K562 (cell line): ENCODE results near the gene TNFAIP6. TPM values are rescaled to one million over a fixed set of nuclear protein-coding genes. Genes with fewer than 3 reads are reported as not detected.

ENCODE experiments used
- BRD4 ChIP-seq: fragments of 200-600 bp; sonication (generic); IDR thresholded peaks from 2 replicates; pipeline ENCODE4 v1.6.1; 2017; ENCODE audit warnings: inconsistent platforms
- E4F1 ChIP-seq: fragments of 250-450 bp; sonication (Bioruptor Pico); IDR thresholded peaks from 2 replicates; pipeline ENCODE4 v1.5.0; 2021; ENCODE audit warnings: mild to moderate bottlenecking, borderline replicate concordance
- FOXO4 ChIP-seq: fragments of 450-650 bp; formaldehyde crosslinking; IDR thresholded peaks from 2 replicates; pipeline ENCODE4 v1.4.0; 2020; ENCODE audit warnings: mild to moderate bottlenecking, moderate library complexity
- HDAC2 ChIP-seq: fragments of 450-650 bp; IDR thresholded peaks from 2 replicates; pipeline ENCODE4 v1.6.1; 2016; ENCODE audit warnings: mild to moderate bottlenecking
- HNRNPLL ChIP-seq: fragments of 200-400 bp; formaldehyde crosslinking; IDR thresholded peaks from 2 replicates; pipeline ENCODE4 v1.6.1; 2017; ENCODE audit warnings: low read length, low read depth, mild to moderate bottlenecking; ENCODE audit not compliant: poor library complexity, severe bottlenecking
- MAFG ChIP-seq: fragments of 450-650 bp; conservative IDR thresholded peaks from 2 replicates; pipeline ENCODE4 v1.6.1; 2016; ENCODE audit warnings: missing genetic modification characterization, missing compliant biosample characterization
- MCM7 ChIP-seq, 2 experiments: fragments of 450-650 bp; IDR thresholded peaks; 2 replicates each; pipeline ENCODE4 v1.6.1; 2016 to 2018
- PATZ1 ChIP-seq: fragments of 250-450 bp; sonication (Bioruptor Pico); IDR thresholded peaks from 2 replicates; pipeline ENCODE4 v1.5.0; 2020; ENCODE audit warnings: mild to moderate bottlenecking, borderline replicate concordance
- PREB ChIP-seq: sonication (generic); formaldehyde crosslinking; IDR thresholded peaks from 2 replicates; pipeline ENCODE4 v1.8.1; 2023; ENCODE audit warnings: mild to moderate bottlenecking, missing genetic modification reagents
- RBM14 ChIP-seq: fragments of 200-400 bp; formaldehyde crosslinking; IDR thresholded peaks from 2 replicates; pipeline ENCODE4 v1.6.1; 2018; ENCODE audit warnings: low read depth, mild to moderate bottlenecking, low read length, moderate library complexity, borderline replicate concordance; ENCODE audit not compliant: insufficient read depth
- ZBTB1 ChIP-seq: sonication (generic); formaldehyde crosslinking; IDR thresholded peaks from 2 replicates; pipeline ENCODE4 v1.8.1; 2023; ENCODE audit warnings: missing genetic modification reagents, low read depth, mild to moderate bottlenecking, borderline replicate concordance
- ZNF121 ChIP-seq: sonication (generic); formaldehyde crosslinking; conservative IDR thresholded peaks from 2 replicates; pipeline ENCODE4 v1.8.0; 2022; ENCODE audit warnings: missing genetic modification reagents
- ZNF316 ChIP-seq: fragments of 450-650 bp; IDR thresholded peaks from 2 replicates; pipeline ENCODE4 v1.6.1; 2016
- ZNF431 ChIP-seq: sonication (generic); formaldehyde crosslinking; IDR thresholded peaks from 2 replicates; pipeline ENCODE4 v1.8.0; 2022; ENCODE audit warnings: mild to moderate bottlenecking, missing genetic modification reagents
- ZNF518B ChIP-seq: fragments of 250-450 bp; sonication (Bioruptor Pico); IDR thresholded peaks from 2 replicates; pipeline ENCODE4 v1.5.0; 2021; ENCODE audit warnings: mild to moderate bottlenecking, moderate library complexity
- ZNF785 ChIP-seq: fragments of 250-450 bp; sonication (Bioruptor Pico); IDR thresholded peaks from 2 replicates; pipeline ENCODE4 v1.4.0; 2020; ENCODE audit warnings: mild to moderate bottlenecking
- polyA plus RNA-seq, 8 experiments: library from polyadenylated mRNA; depleted of rRNA in 4 of 8; stranded (reverse) in 5 of 8; unstranded in 3 of 8; fragments of >200 nt; fragmentation: Nextera tagmentation in 2 of 8; fragmentation: Illumina TruSeq in 1 of 8; extraction: Ambion mirVana in 2 of 8; extraction: Trizol in 1 of 8; gene quantifications; 2 replicates each; pipeline versions ENCODE4 v1.2.1 to v1.2.3, GENCODE V29; 2011 to 2014; ENCODE audit warnings: inconsistent platforms in 1 of 8, missing spikeins in 1 of 8
- total RNA-seq, 7 experiments: library from RNA; depleted of rRNA in 6 of 7; stranded (reverse); fragments of >200 nt in 6 of 7; fragmentation: Illumina TruSeq in 2 of 7; extraction: Trizol in 2 of 7; gene quantifications; 2 replicates each; pipeline versions ENCODE4 v1.2.1 to v1.2.3, GENCODE V29; 2011 to 2021; ENCODE audit warnings: low replicate concordance in 1 of 7

TNFAIP6 gene
- total and polyA plus RNA-seq, 9 of the 15 experiments (the other 6 are each of a cell fraction or from before 2014, with no cell fraction given): 0.07 to 0.28 (median 0.08) TPM; not detected in 6

GRCh38 chr2:151380580-151381235 is 23.3 kb downstream of the TNFAIP6 start (continued):
- peak; percentile 94 for TF ChIP-seq PATZ1
- no peak for TF ChIP-seq BRD4
- TF ChIP-seq MCM7 (IDR thresholded peaks at IDR 0.05): no peak
- peak; percentile 81 for TF ChIP-seq E4F1 (CRISPR knock-in tag)
- no peak for TF ChIP-seq ZNF431
- TF ChIP-seq HNRNPLL: no peak
- no peak for TF ChIP-seq ZNF121
- TF ChIP-seq ZNF518B: peak; percentile 77; the same call in 1 of the 2 replicates
- TF ChIP-seq ZBTB1 (CRISPR knock-in tag): no peak
- TF ChIP-seq MAFG (tag): no peak
- no peak for TF ChIP-seq PREB (CRISPR knock-in tag)
- TF ChIP-seq RBM14: no peak
- peak; percentile 97 for TF ChIP-seq FOXO4 (CRISPR knock-in tag)
- TF ChIP-seq ZNF785 (CRISPR knock-in tag): peak; percentile 80; the same call in 1 of the 2 replicates
- no peak for TF ChIP-seq ZNF316
- peak; percentile 73; the same call in 1 of the 2 replicates for TF ChIP-seq HDAC2
